Measurements from ENCODE around the gene NMNAT3.
"Not testable (repeated sequence)": the region's sequence is repeated elsewhere in the genome, so short reads cannot be mapped to it uniquely, and the experiment has no call there.

Gene NMNAT3

DNA sequence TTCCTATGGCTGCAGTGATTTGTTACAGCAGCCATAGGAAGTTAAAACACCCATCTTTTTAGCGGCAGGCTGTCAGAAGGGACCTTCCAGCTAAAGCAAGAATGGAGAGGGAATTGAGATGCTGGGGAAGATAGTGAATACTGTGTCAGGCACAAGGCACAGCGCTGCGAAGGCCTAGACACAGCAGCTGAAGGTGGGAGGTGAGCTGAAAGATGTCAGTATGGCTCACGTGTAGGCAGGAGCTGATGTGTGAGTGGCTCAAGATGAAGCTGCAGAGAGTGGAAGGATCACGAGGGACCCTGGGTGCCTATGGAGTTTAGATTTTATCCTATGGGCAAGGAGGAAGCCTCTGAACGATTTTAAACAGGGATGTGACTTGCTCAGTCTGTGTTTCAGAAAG, 44.3 kb downstream of the NMNAT3 start:
- DNase-seq, result no peak

- no peak for DNase-seq
These were observed 47.2 kb downstream of the NMNAT3 start for GRCh38 chr3:139630542-139630941.

DNA sequence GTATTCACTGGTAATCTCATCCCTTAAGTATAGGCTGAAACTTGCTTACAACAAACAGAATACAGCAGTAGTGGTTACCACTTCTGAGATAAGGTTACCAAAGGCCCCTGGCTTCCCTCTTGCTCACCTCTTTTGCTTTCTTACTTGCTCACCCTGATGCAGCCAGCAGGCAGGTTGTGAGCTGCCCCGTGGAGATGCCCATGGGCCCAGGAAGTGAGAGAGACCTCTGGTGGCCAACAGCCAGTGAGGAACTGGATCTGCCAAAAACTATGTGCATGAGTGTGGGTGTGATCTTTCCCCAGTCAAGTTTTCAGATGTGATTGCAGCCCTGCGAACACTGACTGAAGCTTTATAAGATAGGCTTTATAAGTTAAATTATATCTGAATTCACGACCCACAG, 48.7 kb downstream of the NMNAT3 start:
- DNase-seq, result no peak

GRCh38 chr3:139627759-139628158, 50.0 kb downstream of the NMNAT3 start:
- no peak for DNase-seq

GRCh38 chr3:139620438-139620837, 57.3 kb downstream of the NMNAT3 start:
- DNase-seq, result no peak

- DNase-seq, result no peak
These were observed 58.3 kb downstream of the NMNAT3 start for GRCh38 chr3:139619484-139619883.

- no peak for DNase-seq
These were observed 60.0 kb downstream of the NMNAT3 start for GRCh38 chr3:139617672-139618268.

- no peak for DNase-seq
These were observed 66.2 kb downstream of the NMNAT3 start for GRCh38 chr3:139611528-139611927.

DNA sequence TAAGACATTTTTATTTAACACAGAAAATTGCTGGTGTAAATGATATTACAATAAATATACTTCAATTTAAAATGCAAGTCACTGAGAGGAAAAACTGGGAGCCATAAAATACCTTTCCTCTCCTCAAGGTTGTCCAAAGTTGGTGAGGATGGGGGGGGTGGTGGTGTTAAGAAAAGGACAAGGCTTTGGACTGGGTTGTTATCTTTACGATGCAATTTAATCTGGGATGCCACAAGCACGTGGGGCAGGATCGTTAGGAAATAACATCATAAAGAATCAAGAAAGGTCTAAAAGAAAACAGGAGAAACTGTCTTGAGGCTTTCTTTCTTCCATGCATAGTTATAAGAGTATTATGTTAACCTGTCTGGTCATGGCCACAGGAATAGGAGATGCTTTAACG, 66.9 kb downstream of the NMNAT3 start:
- DNase-seq, result no peak

GRCh38 chr3:139608924-139609323, 68.8 kb downstream of the NMNAT3 start:
- DNase-seq, result no peak

DNA sequence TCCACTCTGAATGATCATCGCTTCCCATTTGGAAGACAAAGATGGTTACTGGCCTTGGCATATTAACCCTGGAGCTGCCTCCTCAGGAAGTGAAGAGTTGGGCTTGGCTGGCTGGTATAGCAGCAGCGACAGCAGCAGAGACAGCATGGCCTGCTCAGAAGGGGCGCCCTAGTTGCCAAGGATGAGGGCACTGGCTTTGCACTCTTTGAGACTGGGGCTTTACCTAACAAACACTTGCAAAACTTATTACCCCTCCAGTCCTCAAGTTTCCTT, 69.7 kb downstream of the NMNAT3 start:
- no peak for DNase-seq

GRCh38 chr3:139607257-139608107, 70.3 kb downstream of the NMNAT3 start:
- DNase-seq, result no peak

- DNase-seq, result no peak
These were observed 75.8 kb downstream of the NMNAT3 start for GRCh38 chr3:139602003-139602402.

DNA sequence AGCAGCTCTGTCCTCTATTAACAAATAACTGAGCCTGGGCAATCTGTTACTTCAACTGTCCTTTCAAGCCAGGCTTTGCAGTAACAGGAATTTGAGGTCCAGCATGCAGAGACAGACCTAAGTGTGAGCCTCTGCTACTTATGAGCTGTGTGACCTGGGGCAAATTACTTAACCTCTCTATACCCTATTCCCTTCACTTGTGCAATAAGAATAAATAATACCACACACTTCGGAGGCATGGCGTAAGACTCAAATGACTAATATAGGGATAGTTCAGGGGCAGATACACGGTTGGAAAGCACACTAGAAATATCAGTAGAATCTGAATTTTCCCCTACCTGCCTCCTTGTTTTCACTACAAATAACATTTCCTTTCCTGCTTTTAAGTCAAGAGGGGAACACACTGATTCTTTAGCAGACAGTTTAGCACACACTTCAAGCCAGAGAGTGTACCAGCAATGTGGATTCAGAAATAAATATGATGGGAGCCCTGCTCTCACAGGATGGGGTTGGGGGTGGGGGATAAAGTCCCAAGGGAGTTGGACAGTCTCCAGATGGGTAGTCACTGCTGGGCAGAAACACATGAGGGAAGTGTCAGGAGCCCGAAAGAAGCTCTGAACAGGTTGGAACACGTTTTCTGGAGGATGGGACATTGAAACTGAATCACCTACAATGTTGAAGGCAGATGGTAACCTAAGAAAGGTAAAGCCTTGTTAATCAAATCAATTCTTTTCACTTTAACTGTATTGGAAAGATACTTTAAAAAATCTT, 76.4 kb downstream of the NMNAT3 start:
- no peak for DNase-seq

GRCh38 chr3:139597947-139598346, 79.8 kb downstream of the NMNAT3 start:
- no peak for DNase-seq

DNA sequence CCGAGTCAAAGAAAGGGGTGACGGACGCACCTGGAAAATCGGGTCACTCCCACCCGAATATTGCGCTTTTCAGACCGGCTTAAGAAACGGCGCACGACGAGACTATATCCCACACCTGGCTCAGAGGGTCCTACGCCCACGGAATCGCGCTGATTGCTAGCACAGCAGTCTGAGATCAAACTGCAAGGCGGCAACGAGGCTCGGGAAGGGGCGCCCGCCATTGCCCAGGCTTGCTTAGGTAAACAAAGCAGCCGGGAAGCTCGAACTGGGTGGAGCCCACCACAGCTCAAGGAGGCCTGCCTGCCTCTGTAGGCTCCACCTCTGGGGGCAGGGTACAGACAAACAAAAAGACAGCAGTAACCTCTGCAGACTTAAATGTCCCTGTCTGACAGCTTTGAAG, 86.6 kb downstream of the NMNAT3 start:
- not testable (repeated sequence) for DNase-seq

GRCh38 chr3:139588450-139588849, 89.3 kb downstream of the NMNAT3 start:
- no peak for DNase-seq

- no peak for DNase-seq
These were observed 90.0 kb downstream of the NMNAT3 start for GRCh38 chr3:139587797-139588196.

DNA sequence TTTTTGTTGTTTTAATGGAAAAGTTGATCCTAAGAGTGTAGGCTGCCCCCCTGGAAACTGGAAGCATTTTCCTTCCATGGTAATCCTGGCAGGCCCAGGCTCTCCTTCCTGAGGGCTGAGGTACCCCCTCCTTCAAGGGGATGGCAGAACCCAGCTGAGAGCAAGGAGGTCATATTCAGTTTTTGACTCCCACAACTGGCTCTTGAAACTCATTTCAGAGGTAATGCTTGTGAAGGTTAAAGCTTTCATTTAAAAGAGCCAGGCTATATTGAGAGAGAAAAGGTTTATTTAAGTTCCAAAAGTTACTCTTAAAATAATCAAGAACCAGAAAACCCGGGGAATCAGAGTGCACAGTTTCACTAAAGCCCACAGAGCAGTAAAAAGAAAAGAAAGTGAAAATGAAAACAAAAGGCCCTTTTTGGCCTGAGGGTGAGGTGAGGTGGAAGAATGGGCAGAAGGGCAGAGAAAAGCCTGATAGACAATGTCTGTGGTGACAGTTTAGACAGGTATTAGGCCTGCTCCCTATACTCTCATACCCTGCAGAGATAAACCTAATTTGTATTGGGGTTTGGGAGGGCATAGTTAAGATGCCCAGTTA, 91.3 kb downstream of the NMNAT3 start:
- DNase-seq, result no peak

DNA sequence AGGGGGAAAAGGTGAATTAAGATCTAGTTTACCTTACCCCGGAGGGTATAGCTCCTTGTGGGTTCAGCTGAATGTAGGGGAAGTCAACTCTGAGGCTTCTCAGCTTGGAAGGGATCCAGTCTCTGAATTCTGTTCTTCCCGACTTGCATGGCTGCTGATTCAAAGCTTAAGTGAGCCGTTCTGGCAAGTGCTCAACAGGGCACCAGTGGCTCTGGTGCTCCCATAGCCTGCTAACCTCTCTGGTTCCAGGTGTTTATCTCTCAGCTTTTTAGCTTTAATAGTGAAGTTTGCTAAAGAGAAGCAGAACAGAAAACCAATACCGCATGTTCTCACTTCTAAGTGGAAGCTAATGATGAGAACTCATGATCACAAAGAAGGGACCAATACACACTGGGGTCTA, 92.0 kb downstream of the NMNAT3 start:
- DNase-seq, result no peak

GRCh38 chr3:139583651-139584050, 94.1 kb downstream of the NMNAT3 start:
- not testable (repeated sequence) for DNase-seq

DNA sequence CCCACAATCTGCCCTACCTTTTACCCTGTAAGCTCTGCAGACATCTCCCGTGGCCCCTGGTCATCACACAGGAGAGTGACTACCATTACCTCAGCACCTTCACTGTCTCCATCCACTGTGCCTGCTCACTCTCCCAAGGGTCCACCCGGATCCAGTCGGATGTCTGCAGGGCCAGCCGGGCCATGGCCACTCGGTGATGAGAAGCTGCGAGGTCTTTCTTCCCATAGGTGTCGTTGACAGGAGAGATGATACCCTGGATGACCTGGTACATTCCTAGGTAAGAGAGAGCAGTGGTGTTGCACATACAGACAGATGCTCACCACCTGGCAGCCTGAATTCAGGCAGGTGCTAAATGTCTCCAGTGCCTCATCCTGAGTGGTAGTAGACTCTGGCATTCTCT, 99.0 kb downstream of the NMNAT3 start:
- no peak for DNase-seq

DNA sequence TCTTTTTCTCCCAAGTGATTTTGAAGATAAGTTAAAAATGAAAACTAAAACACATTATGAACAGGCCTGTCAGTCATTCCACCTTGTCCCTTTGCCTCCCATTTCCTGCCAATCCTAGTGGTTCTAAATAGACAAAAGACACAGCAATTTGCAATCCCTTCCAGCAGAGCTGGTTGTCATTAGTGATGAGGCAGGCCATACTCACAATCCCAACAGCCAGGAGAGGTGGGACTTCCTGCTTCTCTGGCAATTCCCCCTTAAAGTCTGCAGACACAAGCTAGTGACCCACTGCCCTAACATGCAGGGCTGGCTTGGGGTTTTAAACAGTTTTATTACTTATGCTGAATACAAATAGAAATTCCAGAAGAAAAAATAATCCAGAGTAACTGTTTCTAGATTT, 99.9 kb downstream of the NMNAT3 start:
- no peak for DNase-seq

DNA sequence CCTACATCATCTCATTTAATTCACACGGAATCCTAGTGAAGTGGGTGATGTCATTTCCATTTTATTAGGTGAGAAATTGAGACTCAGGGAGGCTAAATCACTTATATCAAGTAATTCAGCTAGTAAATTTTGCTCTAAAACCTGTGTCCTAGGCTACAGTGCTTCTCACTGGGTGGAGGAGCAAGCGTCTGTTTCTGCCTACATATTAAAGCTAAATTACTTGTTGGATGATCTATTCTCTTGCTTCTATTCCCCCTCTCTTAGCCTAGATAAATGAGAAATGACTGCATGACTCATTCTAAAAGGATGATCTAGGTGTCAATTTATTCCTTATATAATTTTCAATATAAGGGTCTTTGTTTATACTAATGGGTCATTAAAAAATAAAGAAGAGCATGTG, 100.4 kb downstream of the NMNAT3 start:
- DNase-seq, result no peak

Data from NCI-H774 (cell line).